H1 (cell line): ENCODE data around the gene CKAP2L. TPM values are rescaled to one million over a fixed set of nuclear protein-coding genes. Genes with fewer than 3 reads are reported as not detected.
A peak's percentile ranks its signal among the peaks of the same experiment; 100 is the strongest.

Source experiments
- CTCF ChIA-PET: fragments of 300-600 bp; sonication (Branson Sonifier 250); formaldehyde crosslinking; loops from one replicate; lab custom pipeline; 2021; ENCODE audit not compliant: partially characterized antibody; lab: Charles Lee
- POLR2A ChIA-PET: fragments of 300-600 bp; sonication (Branson Sonifier 250); formaldehyde crosslinking; loops from one replicate; lab custom pipeline; 2021; ENCODE audit warnings: inconsistent platforms; ENCODE audit not compliant: partially characterized antibody; lab: Charles Lee
- DNase-seq, 2 experiments: peaks; one replicate each; pipeline versions ENCODE4 v3.0.0 to v3.0.0-alpha.2; 2010 to 2022; ENCODE audit warnings: low spot score in 2 of 2, low read depth in 1 of 2, mixed read lengths in 1 of 2
- FAIRE-seq: peaks from 2 replicates; lab custom pipeline; 2011; peaks lifted over from hg19 to GRCh38; lab: Jason Lieb, UNC
- H2AFZ ChIP-seq: 2 replicates; pipeline ENCODE4 v1.8.1; 2012; ENCODE audit warnings: low read length, inconsistent platforms
- H2AK5ac ChIP-seq: 2 replicates; pipeline ENCODE4 v1.6.1; 2013; ENCODE audit warnings: low read depth, low read length
- H2BK120ac ChIP-seq: replicated peaks from 2 replicates; pipeline ENCODE3; 2013; ENCODE audit warnings: low read depth, low read length, inconsistent platforms
- H2BK12ac ChIP-seq: 2 replicates; pipeline ENCODE4 v1.6.1; 2013; ENCODE audit warnings: low read depth, low read length
- H2BK15ac ChIP-seq: 2 replicates; pipeline ENCODE4 v1.6.1; 2013; ENCODE audit warnings: low read length
- H2BK20ac ChIP-seq: 2 replicates; pipeline ENCODE4 v1.6.1; 2013; ENCODE audit warnings: low read length
- H2BK5ac ChIP-seq: 2 replicates; pipeline ENCODE4 v1.6.1; 2013; ENCODE audit warnings: low read depth, low read length
- H3K14ac ChIP-seq: 2 replicates; pipeline ENCODE4 v1.6.1; 2013; ENCODE audit warnings: inconsistent platforms; ENCODE audit not compliant: insufficient read length
- H3K18ac ChIP-seq: 2 replicates; pipeline ENCODE4 v1.6.1; 2013; ENCODE audit warnings: low read length; ENCODE audit errors: extremely low read depth
- H3K23ac ChIP-seq: 2 replicates; pipeline ENCODE4 v1.6.1; 2013; ENCODE audit warnings: inconsistent platforms; ENCODE audit not compliant: insufficient read length
- H3K23me2 ChIP-seq: 2 replicates; pipeline ENCODE4 v1.6.1; 2013; ENCODE audit warnings: low read depth, low read length
- H3K27ac ChIP-seq: 2 replicates; pipeline ENCODE4 v1.6.1; 2011; ENCODE audit warnings: low read depth, low read length, inconsistent platforms
- H3K27me3 ChIP-seq, 4 experiments: replicated peaks in 1 of 4; 1 replicate in 1 of 4; 2 replicates in 3 of 4; pipeline versions ENCODE4 v1.6.1 to v1.8.1; 2011 to 2013; ENCODE audit warnings: low read length in 3 of 4, mild to moderate bottlenecking in 3 of 4, inconsistent platforms in 2 of 4, mixed read lengths in 2 of 4, moderate library complexity in 1 of 4; ENCODE audit not compliant: control insufficient read depth in 3 of 4, insufficient read depth in 3 of 4; ENCODE audit errors: extremely low read depth in 1 of 4
- H3K36me3 ChIP-seq, 4 experiments: 2 replicates each; pipeline versions ENCODE4 v1.6.1 to v1.8.1; 2011 to 2013; ENCODE audit warnings: mild to moderate bottlenecking in 4 of 4, low read length in 3 of 4, moderate library complexity in 2 of 4, control low read depth in 1 of 4, inconsistent platforms in 1 of 4; ENCODE audit not compliant: insufficient read depth in 4 of 4, control insufficient read depth in 2 of 4
- H3K4ac ChIP-seq: replicated peaks from 2 replicates; pipeline ENCODE3; 2013; ENCODE audit warnings: low read length, low read depth, mixed read lengths, inconsistent platforms; ENCODE audit not compliant: insufficient read length
- H3K4me1 ChIP-seq, 4 experiments: replicated peaks in 1 of 4; 1 replicate in 1 of 4; 2 replicates in 3 of 4; pipeline versions ENCODE4 v1.6.1 to v1.8.1; 2011 to 2013; ENCODE audit warnings: low read length in 3 of 4, inconsistent platforms in 2 of 4, mixed read lengths in 1 of 4; ENCODE audit not compliant: insufficient read depth in 4 of 4, control insufficient read depth in 3 of 4
- H3K4me2 ChIP-seq, 2 experiments: 2 replicates each; pipeline versions ENCODE4 v1.6.1 to v1.8.1; 2011 to 2013; ENCODE audit warnings: low read depth in 2 of 2, low read length in 2 of 2, control low read depth in 1 of 2, inconsistent platforms in 1 of 2, mild to moderate bottlenecking in 1 of 2; ENCODE audit not compliant: insufficient read depth in 1 of 2
- H3K4me3 ChIP-seq, 4 experiments: fragments of 200-600, 300-600 bp in 1 of 4; sonication (generic), shearing (Covaris generic), sonication (Bioruptor Twin) in 1 of 4; 2 replicates each; pipeline versions ENCODE4 v1.5.1 to v1.8.1; 2011 to 2016; ENCODE audit warnings: low read length in 4 of 4, low read depth in 3 of 4, control low read depth in 2 of 4, inconsistent platforms in 2 of 4, mild to moderate bottlenecking in 2 of 4, mixed read lengths in 1 of 4, moderate library complexity in 1 of 4; ENCODE audit not compliant: insufficient read depth in 2 of 4; ENCODE audit errors: extremely low read depth in 1 of 4
- H3K56ac ChIP-seq: replicated peaks from 2 replicates; pipeline ENCODE3; 2013; ENCODE audit warnings: low read depth, mild to moderate bottlenecking, mixed read lengths, low read length, inconsistent platforms; ENCODE audit not compliant: insufficient read length
- H3K79me1 ChIP-seq: 2 replicates; pipeline ENCODE4 v1.6.1; 2013; ENCODE audit warnings: low read depth, low read length, control low read depth
- H3K79me2 ChIP-seq, 2 experiments: 2 replicates each; pipeline versions ENCODE4 v1.6.1 to v1.8.1; 2012 to 2013; ENCODE audit warnings: low read length in 2 of 2, mild to moderate bottlenecking in 2 of 2, inconsistent platforms in 1 of 2; ENCODE audit not compliant: insufficient read depth in 2 of 2, control insufficient read depth in 1 of 2
- H3K9ac ChIP-seq, 4 experiments: replicated peaks in 1 of 4; 1 replicate in 1 of 4; 2 replicates in 3 of 4; pipeline versions ENCODE4 v1.6.1 to v1.8.1; 2011 to 2013; ENCODE audit warnings: low read depth in 3 of 4, low read length in 3 of 4, control low read depth in 2 of 4, mild to moderate bottlenecking in 2 of 4, moderate library complexity in 2 of 4, inconsistent platforms in 1 of 4; ENCODE audit errors: extremely low read depth in 1 of 4
- H3K9me3 ChIP-seq, 2 experiments: 2 replicates each; pipeline versions ENCODE4 v1.6.1 to v1.8.1; 2012 to 2013; ENCODE audit warnings: mild to moderate bottlenecking in 2 of 2, moderate library complexity in 2 of 2, control low read depth in 1 of 2, inconsistent platforms in 1 of 2, low read depth in 1 of 2, low read length in 1 of 2, mixed read lengths in 1 of 2; ENCODE audit not compliant: insufficient read depth in 2 of 2
- H4K20me1 ChIP-seq, 2 experiments: replicated peaks in 1 of 2; 2 replicates each; pipeline versions ENCODE3 to v1.8.1; 2011 to 2013; ENCODE audit warnings: inconsistent platforms in 2 of 2, low read length in 2 of 2, mild to moderate bottlenecking in 1 of 2; ENCODE audit not compliant: insufficient read depth in 2 of 2, control insufficient read depth in 1 of 2
- H4K5ac ChIP-seq: 2 replicates; pipeline ENCODE4 v1.6.1; 2013; ENCODE audit warnings: low read length, low read depth, mixed read lengths, inconsistent platforms; ENCODE audit not compliant: insufficient read length
- H4K8ac ChIP-seq: 2 replicates; pipeline ENCODE4 v1.8.0; 2013; ENCODE audit warnings: mild to moderate bottlenecking, moderate library complexity, low read length, inconsistent platforms; ENCODE audit not compliant: insufficient read depth; ENCODE audit errors: extremely low read depth
- H4K91ac ChIP-seq: replicated peaks from 2 replicates; pipeline ENCODE3; 2013; ENCODE audit warnings: low read length, mixed read lengths, inconsistent platforms; ENCODE audit not compliant: insufficient read length
- EZH2 ChIP-seq: fragments of 200-600 bp; sonication (generic); IDR thresholded peaks from 2 replicates; pipeline ENCODE4 v1.7.1; 2012; ENCODE audit warnings: low read depth, mild to moderate bottlenecking, moderate library complexity, low read length, inconsistent platforms; ENCODE audit not compliant: severe bottlenecking
- KDM1A ChIP-seq: fragments of 200-600, 300-600 bp; sonication (generic); IDR thresholded peaks from 2 replicates; pipeline ENCODE4 v1.7.1; 2016; ENCODE audit warnings: mild to moderate bottlenecking, low read length, borderline replicate concordance
- POU5F1 ChIP-seq: IDR thresholded peaks from 2 replicates; pipeline ENCODE4 v1.6.1; 2011; ENCODE audit warnings: low read depth, mild to moderate bottlenecking, low read length, moderate library complexity
- WGBS, 2 experiments: shearing (Covaris generic) in 1 of 2; methylation state at CpG; one replicate each; pipeline versions ENCODE4 v1.1.6 to v1.1.7; 2013 to 2015; ENCODE audit warnings: low lambda C conversion rate in 2 of 2, mixed read lengths in 2 of 2, inconsistent platforms in 1 of 2, low coverage in 1 of 2, missing lambda C conversion rate in 1 of 2; ENCODE audit not compliant: insufficient replicate concordance in 2 of 2, insufficient coverage in 1 of 2, insufficient read length in 1 of 2; ENCODE audit errors: extremely low coverage in 1 of 2, missing lambda C conversion rate in 1 of 2; 5-methylcytosine and 5-hydroxymethylcytosine counted together
- polyA plus RNA-seq, 7 experiments: library from polyadenylated mRNA; depleted of rRNA in 3 of 7; stranded (reverse) in 5 of 7; unstranded in 2 of 7; fragments of >200 nt in 5 of 7; fragments of 200-250 nt in 2 of 7; gene quantifications; 1 replicate in 5 of 7; 2 replicates in 1 of 7; 4 replicates in 1 of 7; pipeline versions ENCODE4 v1.2.1 to v1.2.3, GENCODE V29; 2011 to 2013; ENCODE audit warnings: missing spikeins in 2 of 7, mixed read lengths in 2 of 7
- total RNA-seq: library from RNA; stranded (reverse); fragmentation: NEBNext Ultra II Directional; extraction: Animal tissue kit (Norgen Biotek cat#: 25700); gene quantifications from 2 replicates; pipeline ENCODE4 v1.2.1, GENCODE V29; 2021

The CKAP2L gene
- total and polyA plus RNA-seq, 2 of the 8 experiments (the other 6 are each of a cell fraction or from before 2014, with no cell fraction given) = 2.5 to 20.7 TPM

GRCh38 chr2:112687522-112687921 is 76.9 kb downstream of the CKAP2L start:
- Histone ChIP-seq H3K27ac (no peak overlapping the region), H2BK12ac (no peak overlapping the region), H2BK120ac (no peak overlapping the region), H3K79me1 (no peaks in the 10 kb centered on the region), H3K79me2 (no peaks in the 10 kb centered on the region), H3K9me3 (no peaks in the 10 kb centered on the region), H3K36me3 (no peaks in the 10 kb centered on the region), H3K56ac (no peak overlapping the region), H3K4me1 (peaks cover 0 to 2% (median 2%) of the 10 kb centered on the region in 4 experiments; a peak in 3 of 7 replicates), H2AK5ac (no peak overlapping the region), H3K18ac (no peak overlapping the region), H3K4ac (no peak overlapping the region), H4K20me1 (no peaks in the 10 kb centered on the region), H4K91ac (no peak overlapping the region), H2AFZ (no peak overlapping the region), H2BK5ac (no peak overlapping the region), H3K27me3 (no peaks in the 10 kb centered on the region), H3K23me2 (no peaks in the 10 kb centered on the region), H4K5ac (no peak overlapping the region), H2BK20ac (no peak overlapping the region), H3K4me3 (no peak overlapping the region), H4K8ac (no peak overlapping the region), H3K23ac (no peak overlapping the region), H3K9ac (peak overlapping the region in 1 of 4 experiments; percentile 37; a peak in 1 of 7 replicates), H3K4me2 (no peak overlapping the region), H2BK15ac (no peak overlapping the region), H3K14ac (no peak overlapping the region)
- CTCF ChIA-PET = interaction anchor here (1.4 to 3.1 kb wide), 4 partner anchors 9 to 61 kb away, joined by 4 to 26 read pairs (median 6); no protein-coding TSS in a partner anchor
- DNase-seq = no peak
- POLR2A ChIA-PET = no interaction called here
- WGBS, 2 experiments = 93% methylated on average over 6 of the region's 6 CpGs; no CpG with 5 or more reads in 1 of the 2 experiments
- TF ChIP-seq KDM1A = no peak
- no peak for TF ChIP-seq POU5F1
- TF ChIP-seq EZH2 = no peak
- no peak for FAIRE-seq

Other genes with a start within 250 kb of the CKAP2L start
- 69.4 and 71.1 TPM in 2 replicates for gene POLR1B, start 222.1 kb downstream of the CKAP2L start, total RNA-seq
- 24.3 and 50.2 TPM in 2 replicates for gene POLR1B, start 222.1 kb downstream of the CKAP2L start, polyA plus RNA-seq (2011; rRNA removed)
- 27.2 and 30.2 TPM in 2 replicates for gene CHCHD5, start 180.0 kb downstream of the CKAP2L start, total RNA-seq
- gene CHCHD5, start 180.0 kb downstream of the CKAP2L start, polyA plus RNA-seq (2011; rRNA removed) = 71.5 and 95.9 TPM in 2 replicates
- gene SLC20A1, start 118.7 kb downstream of the CKAP2L start, total RNA-seq = 105 and 106 TPM in 2 replicates
- gene SLC20A1, start 118.7 kb downstream of the CKAP2L start, polyA plus RNA-seq (2011; rRNA removed) = 32.6 and 42.6 TPM in 2 replicates
- gene NT5DC4, start 43.6 kb downstream of the CKAP2L start, total RNA-seq = not detected in 2 replicates
- gene NT5DC4, start 43.6 kb downstream of the CKAP2L start, polyA plus RNA-seq (2011; rRNA removed) = not detected in 2 replicates
- gene IL1A, start 19.9 kb upstream of the CKAP2L start, total RNA-seq = 0.34 and 0.74 TPM in 2 replicates
- gene IL1A, start 19.9 kb upstream of the CKAP2L start, polyA plus RNA-seq (2011; rRNA removed) = 0.25 and 0.32 TPM in 2 replicates
- not detected in 2 replicates for gene IL1B, start 72.2 kb upstream of the CKAP2L start, total RNA-seq
- gene IL1B, start 72.2 kb upstream of the CKAP2L start, polyA plus RNA-seq (2011; rRNA removed) = not detected in 2 replicates
- not detected in 2 replicates for gene IL37, start 146.6 kb upstream of the CKAP2L start, total RNA-seq
- gene IL37, start 146.6 kb upstream of the CKAP2L start, polyA plus RNA-seq (2011; rRNA removed) = 0.14 and 0.18 TPM in 2 replicates
- not detected in 2 replicates for gene IL36G, start 213.4 kb upstream of the CKAP2L start, total RNA-seq
- 0.06 and 0.39 TPM in 2 replicates for gene IL36G, start 213.4 kb upstream of the CKAP2L start, polyA plus RNA-seq (2011; rRNA removed)
- not detected in 2 replicates for gene IL36A, start 240.8 kb upstream of the CKAP2L start, total RNA-seq
- gene IL36A, start 240.8 kb upstream of the CKAP2L start, polyA plus RNA-seq (2011; rRNA removed) = not detected in 2 replicates